Stomach (tissue), 4 donors: Measurements from ENCODE around the gene LONP1.

Source experiments
- CTCF ChIP-seq, 7 experiments: fragments of 450-650 bp in 4 of 7; fragments of 200-600 bp in 3 of 7; sonication (generic) in 3 of 7; IDR thresholded peaks; one replicate each; pipeline ENCODE4 v1.5.1; 2016 to 2019; ENCODE audit warnings: antibody characterized with exemption in 7 of 7, control low read depth in 2 of 7, mild to moderate bottlenecking in 1 of 7
- POLR2A ChIP-seq, 4 donors: fragments of 450-650 bp; IDR thresholded peaks; one replicate each; pipeline ENCODE4 v1.6.1; 2016; ENCODE audit warnings: antibody characterized with exemption in 4 of 4, control low read depth in 2 of 4, mild to moderate bottlenecking in 1 of 4, moderate library complexity in 1 of 4

GRCh38 chr19:5693195-5694166 lies 26.5 kb downstream of the LONP1 start:
- TF ChIP-seq CTCF (IDR thresholded peaks at IDR 0.05) (no peak), POLR2A (IDR thresholded peaks at IDR 0.05) (no peak)
